Measurements from ENCODE around the gene SLC37A4. TPM values are rescaled to one million over a fixed set of nuclear protein-coding genes. Genes with fewer than 3 reads are reported as not detected.
A peak's percentile ranks its signal among the peaks of the same experiment; 100 is the strongest.

The SLC37A4 gene
- total RNA-seq, 5 donors from 2014 or later (not counting 1 experiment from before 2014, with no cell fraction given), result 8.9 to 18.0 (median 15.4) TPM

- Histone ChIP-seq H3K4me3 (ENCODE audit: control insufficient read depth in 1 of 2, extremely low read depth in 1 of 2, low read length in 1 of 2) (no peak overlapping the region), H3K27me3 (replicated peaks in 1 of 2; ENCODE audit: control insufficient read depth in 2 of 2, extremely low read depth in 1 of 2, insufficient read depth in 2 of 2, low read length in 1 of 2) (no peaks in the 10 kb centered on the region), H3K9me3 (no peaks in the 10 kb centered on the region), H3K36me3 (ENCODE audit: control insufficient read depth in 2 of 2, extremely low read depth in 1 of 2, insufficient read depth in 1 of 2, low read length in 1 of 2) (peaks cover 5 to 59% of the 10 kb centered on the region in 2 donors), H3K27ac (ENCODE audit: low read length) (no peak overlapping the region), H3K4me1 (ENCODE audit: control insufficient read depth in 1 of 2, extremely low read depth in 1 of 2, insufficient read depth in 2 of 2, low read length in 2 of 2) (peaks cover 1 to 42% of the 10 kb centered on the region in 2 experiments)
- Mint-ChIP-seq H3K27me3 (no peaks in the 10 kb centered on the region), H3K4me1 (peaks cover 37 to 59% (median 52%) of the 10 kb centered on the region in 3 donors), H3K27ac (peak overlapping the region in 1 of 2 donors; percentile 75), H3K9me3 (no peaks in the 10 kb centered on the region), H3K36me3 (peaks cover 30% of the 10 kb centered on the region), H3K4me3 (no peak overlapping the region)
- WGBS (ENCODE audit: insufficient coverage), result no CpG with 5 or more reads among the region's 5 CpGs
- ChIA-PET CTCF (no interaction called here), POLR2A (interaction anchor here in 1 of 2 donors (0.5 kb wide), 1 partner anchor 27 kb away, joined by 3 read pairs; the partner anchor contains the start of gene CENATAC)
- no peak for DNase-seq
- no peak for ATAC-seq (replicated peaks in 1 of 4)
Measured at GRCh38 chr11:119025099-119025473, 5.6 kb downstream of the SLC37A4 start.

- ChIA-PET CTCF (no interaction called here), POLR2A (interaction anchor here (0.5 to 1.2 kb wide), 2 partner anchors 27 to 354 kb away, joined by 3 read pairs; partner anchors contain the start of gene CENATAC (in 1 of the 2))
- Histone ChIP-seq H3K27me3 (replicated peaks in 1 of 2; ENCODE audit: control insufficient read depth in 2 of 2, extremely low read depth in 1 of 2, insufficient read depth in 2 of 2, low read length in 1 of 2) (no peaks in the 10 kb centered on the region), H3K27ac (ENCODE audit: low read length) (no peak overlapping the region), H3K36me3 (ENCODE audit: control insufficient read depth in 2 of 2, extremely low read depth in 1 of 2, insufficient read depth in 1 of 2, low read length in 1 of 2) (peaks cover 5 to 61% of the 10 kb centered on the region in 2 donors), H3K9me3 (no peaks in the 10 kb centered on the region), H3K4me1 (ENCODE audit: control insufficient read depth in 1 of 2, extremely low read depth in 1 of 2, insufficient read depth in 2 of 2, low read length in 2 of 2) (peaks cover 6 to 42% of the 10 kb centered on the region in 2 experiments), H3K4me3 (ENCODE audit: control insufficient read depth in 1 of 2, extremely low read depth in 1 of 2, low read length in 1 of 2) (no peak overlapping the region)
- Mint-ChIP-seq H3K36me3 (peaks cover 32% of the 10 kb centered on the region), H3K27me3 (no peaks in the 10 kb centered on the region), H3K9me3 (no peaks in the 10 kb centered on the region), H3K4me3 (no peak overlapping the region), H3K4me1 (peaks cover 37 to 60% (median 53%) of the 10 kb centered on the region in 3 donors), H3K27ac (peak overlapping the region; percentile 65 to 75)
- 91% methylated on average over 11 of the region's 15 CpGs for WGBS (ENCODE audit: insufficient coverage)
- ATAC-seq (replicated peaks in 1 of 4) (no peak), DNase-seq (no peak)
Measured at GRCh38 chr11:119024430-119025098, 6.1 kb downstream of the SLC37A4 start.

GRCh38 chr11:119023741-119024140 lies 6.9 kb downstream of the SLC37A4 start:
- H3K4me3 Mint-ChIP-seq, result no peak overlapping the region
- Histone ChIP-seq H3K9me3 (no peaks in the 10 kb centered on the region), H3K4me1 (ENCODE audit: control insufficient read depth in 1 of 2, extremely low read depth in 1 of 2, insufficient read depth in 2 of 2, low read length in 2 of 2) (peaks cover 6 to 40% of the 10 kb centered on the region in 2 experiments), H3K4me3 (ENCODE audit: control insufficient read depth in 1 of 2, extremely low read depth in 1 of 2, low read length in 1 of 2) (no peak overlapping the region), H3K27me3 (replicated peaks in 1 of 2; ENCODE audit: control insufficient read depth in 2 of 2, extremely low read depth in 1 of 2, insufficient read depth in 2 of 2, low read length in 1 of 2) (no peaks in the 10 kb centered on the region), H3K36me3 (ENCODE audit: control insufficient read depth in 2 of 2, extremely low read depth in 1 of 2, insufficient read depth in 1 of 2, low read length in 1 of 2) (peaks cover 5 to 61% of the 10 kb centered on the region in 2 donors), H3K27ac (ENCODE audit: low read length) (no peak overlapping the region)
- DNase-seq (no peak), ATAC-seq (replicated peaks in 1 of 4) (no peak)
- ChIA-PET CTCF (no interaction called here), POLR2A (interaction anchor here in 1 of 2 donors (1.2 kb wide), 1 partner anchor 353 kb away, joined by 3 read pairs; no protein-coding TSS in a partner anchor)
- peak overlapping the region; percentile 6 to 35 for H3K27ac Mint-ChIP-seq
- peaks cover 32% of the 10 kb centered on the region for H3K36me3 Mint-ChIP-seq
- H3K4me1 Mint-ChIP-seq, result peaks cover 33 to 55% (median 47%) of the 10 kb centered on the region in 3 donors
- H3K9me3 Mint-ChIP-seq, result no peaks in the 10 kb centered on the region
- no peaks in the 10 kb centered on the region for H3K27me3 Mint-ChIP-seq

GRCh38 chr11:119021631-119022030 lies 9.0 kb downstream of the SLC37A4 start:
- Mint-ChIP-seq H3K27me3 (no peaks in the 10 kb centered on the region), H3K4me1 (peaks cover 45 to 69% (median 55%) of the 10 kb centered on the region in 3 donors), H3K27ac (peak overlapping the region in 1 of 2 donors; percentile 17), H3K4me3 (peak overlapping the region in 2 of 3 donors; percentile 34 to 99), H3K36me3 (peaks cover 32% of the 10 kb centered on the region), H3K9me3 (no peaks in the 10 kb centered on the region)
- H3K4me3 ChIP-seq (ENCODE audit: control insufficient read depth in 1 of 2, extremely low read depth in 1 of 2, low read length in 1 of 2), result no peak overlapping the region
- 92% methylated on average over 3 of the region's 5 CpGs for WGBS (ENCODE audit: insufficient coverage)
- ChIA-PET CTCF (no interaction called here), POLR2A (interaction anchor here in 1 of 2 donors (0.6 kb wide), 1 partner anchor 264 kb away, joined by 3 read pairs; no protein-coding TSS in a partner anchor)
- no peaks in the 10 kb centered on the region for H3K9me3 ChIP-seq
- ATAC-seq (replicated peaks in 1 of 4), result no peak
- peaks cover 5 to 65% of the 10 kb centered on the region in 2 donors for H3K36me3 ChIP-seq (ENCODE audit: control insufficient read depth in 2 of 2, extremely low read depth in 1 of 2, insufficient read depth in 1 of 2, low read length in 1 of 2)
- H3K4me1 ChIP-seq (ENCODE audit: control insufficient read depth in 1 of 2, extremely low read depth in 1 of 2, insufficient read depth in 2 of 2, low read length in 2 of 2), result peaks cover 15 to 41% of the 10 kb centered on the region in 2 experiments
- no peak for DNase-seq
- no peaks in the 10 kb centered on the region for H3K27me3 ChIP-seq (replicated peaks in 1 of 2; ENCODE audit: control insufficient read depth in 2 of 2, extremely low read depth in 1 of 2, insufficient read depth in 2 of 2, low read length in 1 of 2)
- H3K27ac ChIP-seq (ENCODE audit: low read length), result no peak overlapping the region

- POLR2A ChIA-PET, result interaction anchor here in 1 of 2 donors (0.5 to 1.8 kb wide), 3 partner anchors 14 to 23 kb away, joined by 4 to 9 read pairs (median 4); no protein-coding TSS in a partner anchor
Measured at GRCh38 chr11:119019996-119020395, 10.7 kb downstream of the SLC37A4 start.

GRCh38 chr11:119018074-119018938 lies 12.4 kb downstream of the SLC37A4 start, which contains the start of the genes RPS25 and TRAPPC4:
Gene RPS25, minus strand, starts transcription at chr11:119018343. Its CDS starts 59 bp downstream, at chr11:119018284.
Gene TRAPPC4, plus strand, starts transcription at chr11:119018766. Its CDS starts 30 bp downstream, at chr11:119018796.
- ATAC-seq (replicated peaks in 1 of 4), result peak; percentile 88 to 92 (median 90)

More at GRCh38 chr11:119019996-119020395, 10.7 kb downstream of the SLC37A4 start:
- 33% methylated on average over 1 of the region's 2 CpGs for WGBS (ENCODE audit: insufficient coverage)
- ATAC-seq (replicated peaks in 1 of 4) (no peak), DNase-seq (no peak)
- peak overlapping the region; percentile 100 for H3K27ac Mint-ChIP-seq
- H3K36me3 Mint-ChIP-seq, result peaks cover 34% of the 10 kb centered on the region
- peak overlapping the region; percentile 96 to 99 (median 99) for H3K4me3 Mint-ChIP-seq
- no peaks in the 10 kb centered on the region for H3K27me3 Mint-ChIP-seq
- H3K27ac ChIP-seq (ENCODE audit: low read length), result peak overlapping the region; percentile 96
- no peaks in the 10 kb centered on the region for H3K9me3 ChIP-seq
- CTCF ChIA-PET, result no interaction called here
- H3K4me1 Mint-ChIP-seq, result peaks cover 61 to 82% (median 68%) of the 10 kb centered on the region in 3 donors
- H3K9me3 Mint-ChIP-seq, result no peaks in the 10 kb centered on the region
- peaks cover under 1 to 66% of the 10 kb centered on the region in 2 donors for H3K36me3 ChIP-seq (ENCODE audit: control insufficient read depth in 2 of 2, extremely low read depth in 1 of 2, insufficient read depth in 1 of 2, low read length in 1 of 2)
- H3K4me3 ChIP-seq (ENCODE audit: control insufficient read depth in 1 of 2, extremely low read depth in 1 of 2, low read length in 1 of 2), result no peak overlapping the region
- H3K4me1 ChIP-seq (ENCODE audit: control insufficient read depth in 1 of 2, extremely low read depth in 1 of 2, insufficient read depth in 2 of 2, low read length in 2 of 2), result peaks cover 15 to 51% of the 10 kb centered on the region in 2 experiments
- H3K27me3 ChIP-seq (replicated peaks in 1 of 2; ENCODE audit: control insufficient read depth in 2 of 2, extremely low read depth in 1 of 2, insufficient read depth in 2 of 2, low read length in 1 of 2), result no peaks in the 10 kb centered on the region

More at GRCh38 chr11:119018074-119018938, 12.4 kb downstream of the SLC37A4 start, which contains the start of the genes RPS25 and TRAPPC4:
- H3K27me3 ChIP-seq (replicated peaks in 1 of 2; ENCODE audit: control insufficient read depth in 2 of 2, extremely low read depth in 1 of 2, insufficient read depth in 2 of 2, low read length in 1 of 2), result no peaks in the 10 kb centered on the region
- Mint-ChIP-seq H3K36me3 (peaks cover 29% of the 10 kb centered on the region), H3K27me3 (no peaks in the 10 kb centered on the region), H3K4me3 (peak within 1 kb of the TSS; percentile 96 to 99 (median 99)), H3K4me1 (peaks cover 53 to 68% (median 64%) of the 10 kb centered on the region in 3 donors), H3K27ac (peak within 1 kb of the TSS; percentile 100), H3K9me3 (no peaks in the 10 kb centered on the region)
- H3K4me3 ChIP-seq (ENCODE audit: control insufficient read depth in 1 of 2, extremely low read depth in 1 of 2, low read length in 1 of 2), result peak within 1 kb of the TSS; percentile 95 to 98
- ChIA-PET CTCF (interaction anchor here in 1 of 2 donors (0.9 to 1.3 kb wide), 5 partner anchors 21 to 227 kb away, joined by 3 to 8 read pairs (median 3); partner anchors contain the start of genes CENATAC, DDX6, HINFP and VPS11), POLR2A (interaction anchor here (0.5 to 3.5 kb wide), 9 partner anchors 12 to 334 kb away, joined by 3 to 14 read pairs (median 3); partner anchors contain the start of genes CENATAC (in 1 of the 2), HMBS (in 1 of the 2), HYOU1 (in 1 of the 2) and SLC37A4 (in 1 of the 2))
- H3K4me1 ChIP-seq (ENCODE audit: control insufficient read depth in 1 of 2, extremely low read depth in 1 of 2, insufficient read depth in 2 of 2, low read length in 2 of 2), result peaks cover 15 to 45% of the 10 kb centered on the region in 2 experiments
- under 1% methylated on average over 63 of the region's 63 CpGs for WGBS (ENCODE audit: insufficient coverage)
- H3K9me3 ChIP-seq, result no peaks in the 10 kb centered on the region
- peak within 1 kb of the TSS; percentile 96 for H3K27ac ChIP-seq (ENCODE audit: low read length)
- peaks cover 0 to 62% of the 10 kb centered on the region in 2 donors for H3K36me3 ChIP-seq (ENCODE audit: control insufficient read depth in 2 of 2, extremely low read depth in 1 of 2, insufficient read depth in 1 of 2, low read length in 1 of 2)
- peak; percentile 84 to 99 (median 97) for DNase-seq

Measured in T-cell (primary cell).